SU-DHL-6 (cell line): ENCODE results near the gene ENDOG.

Experiments
- CTCF ChIP-seq: fragments of 200-600 bp; sonication (generic); IDR thresholded peaks from one replicate; pipeline ENCODE4 v1.5.1; 2017; ENCODE audit warnings: antibody characterized with exemption, mild to moderate bottlenecking, low read length, moderate library complexity; ENCODE audit not compliant: insufficient read depth, poor library complexity, severe bottlenecking
- EZH2phosphoT487 ChIP-seq: fragments of 200-600 bp; sonication (generic), shearing (Covaris generic); conservative IDR thresholded peaks from 2 replicates; pipeline ENCODE4 v1.6.1; 2018; ENCODE audit warnings: mild to moderate bottlenecking, antibody characterized with exemption, low read length, moderate library complexity, mixed read lengths

DNA sequence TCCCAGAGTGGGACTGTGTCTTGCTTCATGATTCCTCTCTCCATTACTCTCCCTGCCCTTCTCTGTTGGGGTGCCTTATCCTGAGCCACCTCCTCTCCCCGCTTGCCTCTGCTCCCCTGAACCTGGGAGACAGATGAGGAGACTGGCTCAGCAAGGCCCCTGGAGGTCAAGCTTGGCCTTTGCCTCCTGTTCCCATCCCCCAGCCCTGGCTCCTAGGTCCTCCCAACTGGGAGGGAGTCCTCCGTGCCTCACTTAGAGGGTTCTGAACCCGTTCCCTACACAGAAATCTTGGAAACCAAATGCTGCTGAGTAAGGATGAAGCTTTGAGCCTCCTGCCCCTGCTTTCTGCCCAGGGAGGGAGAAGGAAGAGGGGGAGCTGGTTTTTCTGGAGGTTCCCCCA is 9.8 kb upstream of the ENDOG start:
- TF ChIP-seq EZH2phosphoT487 (no peak), CTCF (no peak)
